ENCODE results near the gene LYSMD3.

DNA sequence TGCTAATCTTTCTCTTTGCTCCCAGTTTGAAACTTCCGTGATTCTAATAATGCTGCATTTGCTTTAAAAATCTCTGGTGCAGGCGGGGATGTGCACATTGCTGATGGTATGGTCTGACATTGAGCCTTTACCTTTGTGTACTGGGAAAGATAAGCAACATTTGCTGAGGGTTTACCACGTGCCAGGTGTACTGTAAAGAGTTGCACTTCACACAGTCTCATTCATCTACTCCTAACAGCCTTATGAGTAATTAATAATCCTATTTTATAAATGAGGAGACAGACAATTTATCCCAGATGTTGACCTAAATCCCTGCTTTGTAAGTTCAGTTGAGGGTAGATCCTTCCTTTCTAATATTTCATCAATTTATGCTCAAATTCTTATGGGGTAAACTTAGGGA lies 28.5 kb upstream of the LYSMD3 start:
- TF ChIP-seq POLR2A (IDR thresholded peaks at IDR 0.05; ENCODE audit: low read depth, low read length) (no peak), TAF1 (IDR thresholded peaks at IDR 0.05; ENCODE audit: low read depth, low read length) (no peak), SPI1 (IDR thresholded peaks at IDR 0.05; ENCODE audit: low read depth, low read length) (no peak), POLR2AphosphoS5 (IDR thresholded peaks at IDR 0.05; ENCODE audit: low read depth, low read length) (no peak)

All from GM12891 (cell line).